CD4-positive, alpha-beta memory T cell (primary cell): ENCODE measurements around the gene METTL6. TPM values are rescaled to one million over a fixed set of nuclear protein-coding genes. Genes with fewer than 3 reads are reported as not detected.
"Not testable (repeated sequence)": the region's sequence is repeated elsewhere in the genome, so short reads cannot be mapped to it uniquely, and the experiment has no call there.

Source experiments
- CTCF ChIA-PET: fragments of 350-600 bp; sonication (Branson Sonifier 250); formaldehyde crosslinking; loops from one replicate; lab custom pipeline; 2021; ENCODE audit warnings: inconsistent platforms; ENCODE audit not compliant: partially characterized antibody; lab: Charles Lee
- POLR2A ChIA-PET: fragments of 350-600 bp; sonication (Branson Sonifier 250); formaldehyde crosslinking; loops from one replicate; lab custom pipeline; 2021; ENCODE audit not compliant: partially characterized antibody; lab: Charles Lee
- DNase-seq, 5 donors: peaks; one replicate each; pipeline versions ENCODE4 v3.0.0 to v3.0.0-alpha.2; 2020 to 2022; ENCODE audit warnings: mixed read lengths in 1 of 5
- H3K27ac ChIP-seq: one replicate; pipeline ENCODE4 v1.7.0; 2013; ENCODE audit warnings: low read depth, low read length
- H3K27me3 ChIP-seq: 2 replicates; pipeline ENCODE4 v1.7.0; 2013; ENCODE audit warnings: mild to moderate bottlenecking, low read length, moderate library complexity; ENCODE audit not compliant: insufficient read depth
- H3K36me3 ChIP-seq: 2 replicates; pipeline ENCODE4 v1.7.0; 2013; ENCODE audit warnings: mild to moderate bottlenecking, low read length, moderate library complexity; ENCODE audit not compliant: insufficient read depth
- H3K4me1 ChIP-seq: 2 replicates; pipeline ENCODE4 v1.7.0; 2013; ENCODE audit warnings: mild to moderate bottlenecking, low read length, moderate library complexity; ENCODE audit not compliant: insufficient read depth
- H3K4me3 ChIP-seq, 2 donors: one replicate each; pipeline ENCODE4 v1.7.0; 2013; ENCODE audit warnings: low read length in 2 of 2, mild to moderate bottlenecking in 1 of 2
- H3K9me3 ChIP-seq, 2 donors: one replicate each; pipeline ENCODE4 v1.7.0; 2013; ENCODE audit warnings: low read length in 2 of 2, control low read depth in 1 of 2; ENCODE audit not compliant: control insufficient read depth in 1 of 2
- H3K27ac Mint-ChIP-seq, 7 donors: one replicate each; pipeline ENCODE4 v1.8.0; 2020 to 2021; ENCODE audit warnings: mixed read lengths in 7 of 7, mild to moderate bottlenecking in 6 of 7, inconsistent platforms in 3 of 7, moderate library complexity in 3 of 7
- H3K27me3 Mint-ChIP-seq, 2 donors: one replicate each; pipeline ENCODE4 v1.8.0; 2020 to 2021; ENCODE audit warnings: mixed read lengths in 2 of 2
- H3K36me3 Mint-ChIP-seq, 2 donors: one replicate each; pipeline ENCODE4 v1.8.0; 2020 to 2021; ENCODE audit warnings: mixed read lengths in 2 of 2, inconsistent platforms in 1 of 2, mild to moderate bottlenecking in 1 of 2
- H3K4me1 Mint-ChIP-seq, 4 donors: one replicate each; pipeline ENCODE4 v1.8.0; 2020 to 2021; ENCODE audit warnings: mixed read lengths in 4 of 4, mild to moderate bottlenecking in 1 of 4
- H3K4me3 Mint-ChIP-seq, 8 donors: one replicate each; pipeline ENCODE4 v1.8.0; 2020 to 2021; ENCODE audit warnings: mixed read lengths in 8 of 8, mild to moderate bottlenecking in 7 of 8, moderate library complexity in 6 of 8, inconsistent platforms in 3 of 8
- H3K9me3 Mint-ChIP-seq, 8 donors: one replicate each; pipeline ENCODE4 v1.8.0; 2020 to 2021; ENCODE audit warnings: mixed read lengths in 8 of 8, mild to moderate bottlenecking in 5 of 8, inconsistent platforms in 3 of 8, moderate library complexity in 1 of 8
- intact Hi-C: fragments of 100-400 bp; cut with micrococcal nuclease; formaldehyde crosslinking; loops from one replicate; pipeline ENCODE4 v1.15.1; 2023
- polyA plus RNA-seq, 2 donors: library from polyadenylated mRNA; unstranded; fragments of 300-500 nt; fragmentation: Illumina TruSeq; gene quantifications; one replicate each; pipeline ENCODE4 v1.2.3, GENCODE V29; 2021
- total RNA-seq, 2 experiments: library from RNA; stranded (reverse); gene quantifications; one replicate each; pipeline ENCODE4 v1.2.3, GENCODE V29; 2021

METTL6 gene
- total and polyA plus RNA-seq, 4 experiments from 2014 or later = 12.2 to 18.3 (median 17.3) TPM

DNA sequence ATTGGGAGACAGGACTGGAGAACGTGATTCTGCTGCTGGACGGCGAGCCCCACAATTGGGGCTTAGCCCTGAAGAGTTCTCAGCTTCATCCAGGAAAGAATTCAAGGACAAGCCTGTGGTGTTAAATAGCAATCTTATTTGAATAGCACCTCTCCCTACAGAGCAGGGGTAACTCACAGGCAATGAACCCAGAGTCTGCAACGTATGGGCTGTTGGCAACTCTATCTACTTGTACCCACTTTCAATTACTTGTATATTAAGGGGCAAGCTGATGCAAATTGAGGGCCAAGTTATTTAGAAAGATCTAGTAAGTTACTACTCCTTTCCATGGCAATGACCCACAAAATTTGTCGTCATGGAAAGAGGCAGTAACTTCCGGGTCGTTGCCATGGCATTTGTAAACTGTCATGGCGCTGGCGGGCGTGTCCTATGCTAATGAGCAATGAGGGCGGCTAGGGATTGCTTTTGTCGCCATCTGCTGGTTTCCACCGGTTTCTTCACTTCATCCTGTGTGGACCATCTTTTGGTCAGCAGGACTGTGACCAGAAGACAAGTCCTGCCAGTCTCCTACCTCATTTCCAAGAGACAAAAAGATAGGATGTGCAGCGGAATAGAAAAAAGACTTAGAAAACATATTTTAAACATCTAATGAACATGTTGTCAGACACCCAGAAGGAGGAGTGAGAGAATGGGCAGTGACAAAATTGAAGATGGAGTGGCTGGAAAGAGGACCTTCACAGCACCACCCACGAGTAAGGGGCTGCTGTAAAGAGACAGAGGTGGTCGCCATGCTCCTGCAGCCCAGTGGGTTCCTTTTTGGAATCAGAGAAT is 49.2 kb downstream of the METTL6 start:
- intact Hi-C loops = loop anchor here (1.0 to 5.0 kb wide), 9 partner anchors 16 to 884 kb away; partner anchors contain the start of genes BTD, CAPN7, DPH3 and EAF1
- Mint-ChIP-seq H3K9me3 (no peaks in the 10 kb centered on the region), H3K27me3 (peaks cover 0 to 1% of the 10 kb centered on the region in 2 donors), H3K4me1 (peaks cover 9 to 10% (median 9%) of the 10 kb centered on the region in 4 donors), H3K27ac (peak overlapping the region; percentile 95 to 98 (median 97)), H3K36me3 (peaks cover 0 to 2% of the 10 kb centered on the region in 2 donors), H3K4me3 (peak overlapping the region in 5 of 8 donors; percentile 11 to 82 (median 22))
- Histone ChIP-seq H3K9me3 (no peaks in the 10 kb centered on the region), H3K36me3 (no peaks in the 10 kb centered on the region), H3K4me3 (no peak overlapping the region), H3K27ac (peak overlapping the region; percentile 91), H3K27me3 (no peaks in the 10 kb centered on the region), H3K4me1 (peaks cover 5% of the 10 kb centered on the region)
- CTCF ChIA-PET = interaction anchor here (0.7 to 6.7 kb wide), 12 partner anchors 15 to 177 kb away, joined by 3 to 224 read pairs (median 4); partner anchors contain the start of gene SH3BP5
- POLR2A ChIA-PET = interaction anchor here (0.8 to 2.2 kb wide), 5 partner anchors 46 to 111 kb away, joined by 3 to 19 read pairs (median 5); partner anchors contain the start of gene SH3BP5
- DNase-seq = peak; percentile 94 to 97 (median 95)

DNA sequence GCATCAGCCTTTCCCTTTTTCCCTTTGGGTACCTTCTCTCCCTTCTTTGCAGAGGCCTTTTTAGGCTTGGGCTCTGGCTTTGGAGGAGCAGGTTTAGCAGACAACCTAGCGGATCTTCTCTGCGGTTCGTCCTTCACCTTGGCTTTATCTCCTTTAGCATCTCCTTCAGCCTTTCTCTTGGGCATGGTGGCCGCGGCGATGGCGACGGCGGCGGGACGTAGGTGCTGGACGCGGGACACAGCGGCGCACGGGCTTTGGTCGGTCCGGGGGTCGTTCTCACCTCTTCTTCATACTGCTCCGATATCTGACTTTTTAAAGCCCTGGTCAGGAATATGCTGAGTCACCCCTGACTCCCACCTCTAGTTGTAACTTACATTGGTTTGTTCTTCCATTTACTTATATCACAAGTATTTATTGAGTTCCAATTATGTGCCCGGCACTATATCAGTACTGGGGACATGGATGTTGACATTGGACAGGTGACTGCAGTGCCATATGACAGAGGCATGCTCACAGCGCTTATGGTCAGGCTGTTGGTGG is 51.8 kb downstream of the METTL6 start:
- Histone ChIP-seq H3K27me3 (no peaks in the 10 kb centered on the region), H3K4me3 (no peak overlapping the region), H3K27ac (no peak overlapping the region), H3K9me3 (no peaks in the 10 kb centered on the region), H3K4me1 (peaks cover 5% of the 10 kb centered on the region), H3K36me3 (no peaks in the 10 kb centered on the region)
- Mint-ChIP-seq H3K4me1 (peaks cover 9 to 10% (median 9%) of the 10 kb centered on the region in 4 donors), H3K27me3 (peaks cover 0 to 1% of the 10 kb centered on the region in 2 donors), H3K4me3 (no peak overlapping the region), H3K9me3 (no peaks in the 10 kb centered on the region), H3K36me3 (peaks cover 0 to 2% of the 10 kb centered on the region in 2 donors), H3K27ac (peak overlapping the region in 5 of 7 donors; percentile 49 to 83 (median 74))
- POLR2A ChIA-PET = interaction anchor here (0.9 to 1.1 kb wide), 2 partner anchors 109 to 170 kb away, joined by 3 read pairs; partner anchors contain the start of gene CAPN7
- no peak for DNase-seq
- CTCF ChIA-PET = interaction anchor here (2.4 to 6.7 kb wide), 2 partner anchors 43 to 108 kb away, joined by 6 to 224 read pairs; partner anchors contain the start of gene SH3BP5
- intact Hi-C loops = loop anchor here (5.0 kb wide), 1 partner anchor 887 kb away; the partner anchor contains the start of gene DPH3

GRCh38 chr3:15372918-15373317 is 54.4 kb downstream of the METTL6 start:
- no peak overlapping the region for H3K4me3 Mint-ChIP-seq
- no peak for DNase-seq
- H3K36me3 Mint-ChIP-seq = no peaks in the 10 kb centered on the region
- H3K27ac ChIP-seq = no peak overlapping the region
- H3K9me3 Mint-ChIP-seq = no peaks in the 10 kb centered on the region
- ChIA-PET POLR2A (interaction anchor here (1.3 kb wide), 1 partner anchor 105 kb away, joined by 3 read pairs; no protein-coding TSS in a partner anchor), CTCF (interaction anchor here (1.8 to 2.5 kb wide), 3 partner anchors 11 to 106 kb away, joined by 4 to 7 read pairs (median 7); no protein-coding TSS in a partner anchor)
- H3K27me3 ChIP-seq = no peaks in the 10 kb centered on the region
- H3K27me3 Mint-ChIP-seq = no peaks in the 10 kb centered on the region
- no peaks in the 10 kb centered on the region for H3K9me3 ChIP-seq
- no peak overlapping the region for H3K4me3 ChIP-seq
- H3K27ac Mint-ChIP-seq = peak overlapping the region in 2 of 7 donors; percentile 8 to 57
- peaks cover 6 to 14% (median 9%) of the 10 kb centered on the region in 4 donors for H3K4me1 Mint-ChIP-seq
- intact Hi-C loops = no loop called here
- H3K36me3 ChIP-seq = no peaks in the 10 kb centered on the region
- H3K4me1 ChIP-seq = peaks cover 5% of the 10 kb centered on the region

- H3K27me3 Mint-ChIP-seq = no peaks in the 10 kb centered on the region
- Histone ChIP-seq H3K27me3 (no peaks in the 10 kb centered on the region), H3K4me1 (peaks cover 14% of the 10 kb centered on the region), H3K36me3 (no peaks in the 10 kb centered on the region), H3K9me3 (no peaks in the 10 kb centered on the region), H3K27ac (no peak overlapping the region), H3K4me3 (no peak overlapping the region)
- ChIA-PET POLR2A (no interaction called here), CTCF (interaction anchor here (1.5 kb wide), 1 partner anchor 11 kb away, joined by 3 read pairs; no protein-coding TSS in a partner anchor)
- H3K4me1 Mint-ChIP-seq = peaks cover 13 to 41% (median 18%) of the 10 kb centered on the region in 4 donors
- intact Hi-C loops = no loop called here
- no peaks in the 10 kb centered on the region for H3K36me3 Mint-ChIP-seq
- no peak overlapping the region for H3K4me3 Mint-ChIP-seq
- peak overlapping the region in 1 of 7 donors; percentile 9 for H3K27ac Mint-ChIP-seq
- DNase-seq = no peak
- no peaks in the 10 kb centered on the region for H3K9me3 Mint-ChIP-seq
Measured at GRCh38 chr3:15368561-15369135, 58.7 kb downstream of the METTL6 start.

- H3K4me3 ChIP-seq = no peak overlapping the region
- ChIA-PET CTCF (interaction anchor here (1.1 to 1.3 kb wide), 4 partner anchors 9 to 99 kb away, joined by 3 to 7 read pairs (median 3); no protein-coding TSS in a partner anchor), POLR2A (interaction anchor here (0.8 to 1.7 kb wide), 3 partner anchors 19 to 66 kb away, joined by 3 to 5 read pairs (median 4); partner anchors contain the start of gene SH3BP5)
- Mint-ChIP-seq H3K27me3 (no peaks in the 10 kb centered on the region), H3K36me3 (no peaks in the 10 kb centered on the region), H3K4me3 (peak overlapping the region in 1 of 8 donors; percentile 7), H3K27ac (peak overlapping the region in 1 of 7 donors; percentile 65), H3K4me1 (peaks cover 19 to 52% (median 26%) of the 10 kb centered on the region in 4 donors), H3K9me3 (no peaks in the 10 kb centered on the region)
- intact Hi-C loops = no loop called here
- no peaks in the 10 kb centered on the region for H3K36me3 ChIP-seq
- H3K4me1 ChIP-seq = peaks cover 23% of the 10 kb centered on the region
- H3K27me3 ChIP-seq = no peaks in the 10 kb centered on the region
- no peaks in the 10 kb centered on the region for H3K9me3 ChIP-seq
- DNase-seq = no peak
- H3K27ac ChIP-seq = no peak overlapping the region
Measured at GRCh38 chr3:15367059-15367458, 60.3 kb downstream of the METTL6 start.

GRCh38 chr3:15364078-15364477 is 63.3 kb downstream of the METTL6 start:
- H3K36me3 ChIP-seq, DNase-seq, H3K9me3 ChIP-seq, H3K9me3 Mint-ChIP-seq, H3K27me3 ChIP-seq, intact Hi-C loops, H3K27me3 Mint-ChIP-seq, H3K4me3 ChIP-seq, H3K27ac ChIP-seq, H3K36me3 Mint-ChIP-seq, H3K4me3 Mint-ChIP-seq: not testable (repeated sequence)
- peaks cover 37 to 70% (median 42%) of the 10 kb centered on the region in 4 donors for H3K4me1 Mint-ChIP-seq
- H3K27ac Mint-ChIP-seq = peak overlapping the region in 2 of 7 donors; percentile 16 to 68
- ChIA-PET POLR2A (interaction anchor here (1.0 kb wide), 1 partner anchor 10 kb away, joined by 3 read pairs; no protein-coding TSS in a partner anchor), CTCF (interaction anchor here (0.7 to 3.7 kb wide), 7 partner anchors 9 to 95 kb away, joined by 3 to 31 read pairs (median 4); no protein-coding TSS in a partner anchor)
- H3K4me1 ChIP-seq = peaks cover 49% of the 10 kb centered on the region
